GM20000 (cell line): ENCODE measurements around the gene WDR7.

Experiments
- DNase-seq: peaks from one replicate; pipeline ENCODE4 v3.0.0; 2012; ENCODE audit warnings: low spot score
- CTCF ChIP-seq: IDR thresholded peaks from 2 replicates; pipeline ENCODE4 v1.5.1; 2012; ENCODE audit warnings: mild to moderate bottlenecking, control low read depth; ENCODE audit errors: extremely low read depth, missing control alignments

Gene WDR7

GRCh38 chr18:56721491-56721890 is 70.3 kb downstream of the WDR7 start:
- TF ChIP-seq CTCF: no peak
- DNase-seq: no peak

- no peak for TF ChIP-seq CTCF
Measured at GRCh38 chr18:56722518-56722917, 71.4 kb downstream of the WDR7 start.

GRCh38 chr18:56723068-56723467 is 71.9 kb downstream of the WDR7 start:
- no peak for TF ChIP-seq CTCF
- DNase-seq: no peak

More at GRCh38 chr18:56722518-56722917, 71.4 kb downstream of the WDR7 start:
- DNase-seq: no peak

GRCh38 chr18:56723706-56724105 is 72.5 kb downstream of the WDR7 start:
- no peak for TF ChIP-seq CTCF
- no peak for DNase-seq

- no peak for TF ChIP-seq CTCF
- no peak for DNase-seq
Measured at GRCh38 chr18:56726906-56727305, 75.7 kb downstream of the WDR7 start.

GRCh38 chr18:56727399-56727798 is 76.2 kb downstream of the WDR7 start:
- TF ChIP-seq CTCF: no peak
- no peak for DNase-seq

GRCh38 chr18:56728741-56729140 is 77.6 kb downstream of the WDR7 start:
- no peak for DNase-seq
- no peak for TF ChIP-seq CTCF

GRCh38 chr18:56738184-56738583 is 87.0 kb downstream of the WDR7 start:
- DNase-seq: no peak

More at GRCh38 chr18:56738184-56738583, 87.0 kb downstream of the WDR7 start:
- no peak for TF ChIP-seq CTCF
